VCaP (cell line): ENCODE measurements around the gene SMPDL3A.

Experiments
- H3K27ac ChIP-seq: fragments of 450-650 bp; 2 replicates; pipeline ENCODE4 v1.5.1; 2017
- CTCF ChIP-seq: fragments of 450-650 bp; conservative IDR thresholded peaks from 2 replicates; pipeline ENCODE4 v1.5.1; 2017; ENCODE audit warnings: mild to moderate bottlenecking, moderate library complexity

Gene SMPDL3A

GRCh38 chr6:122838060-122838780 lies 49.2 kb downstream of the SMPDL3A start:
- peak; percentile 82 for TF ChIP-seq CTCF
- H3K27ac ChIP-seq = no peak overlapping the region

- TF ChIP-seq CTCF = peak; percentile 69
- no peak overlapping the region for H3K27ac ChIP-seq
Measured at GRCh38 chr6:122839472-122839871, 50.4 kb downstream of the SMPDL3A start.

- no peak; the same call in 1 of the 2 replicates for TF ChIP-seq CTCF
- H3K27ac ChIP-seq = no peak overlapping the region
Measured at GRCh38 chr6:122839906-122840305, 50.8 kb downstream of the SMPDL3A start.

- no peak for TF ChIP-seq CTCF
- H3K27ac ChIP-seq = no peak overlapping the region
Measured at GRCh38 chr6:122845464-122845863, 56.4 kb downstream of the SMPDL3A start.

- no peak for TF ChIP-seq CTCF
- no peak overlapping the region for H3K27ac ChIP-seq
Measured at GRCh38 chr6:122845916-122846612, 57.0 kb downstream of the SMPDL3A start.

GRCh38 chr6:122853259-122853995 lies 64.4 kb downstream of the SMPDL3A start:
- no peak for TF ChIP-seq CTCF
- H3K27ac ChIP-seq = no peak overlapping the region
